NCI-H2227 treated with DMSO at 0.1 percent for 48 hours (cell line): Measurements from ENCODE around the gene KCTD16.

ENCODE experiments used
- DNase-seq: peaks from one replicate; lab custom pipeline; 2025; lab: John Stamatoyannopoulos, UW

KCTD16 gene

GRCh38 chr5:144209361-144209760, 38.7 kb downstream of the KCTD16 start:
- DNase-seq, result no peak

GRCh38 chr5:144210655-144211054, 40.0 kb downstream of the KCTD16 start:
- no peak for DNase-seq

- DNase-seq, result no peak
These were observed 49.2 kb downstream of the KCTD16 start for GRCh38 chr5:144219869-144220268.

GRCh38 chr5:144227363-144227999, 56.8 kb downstream of the KCTD16 start:
- DNase-seq, result no peak

DNA sequence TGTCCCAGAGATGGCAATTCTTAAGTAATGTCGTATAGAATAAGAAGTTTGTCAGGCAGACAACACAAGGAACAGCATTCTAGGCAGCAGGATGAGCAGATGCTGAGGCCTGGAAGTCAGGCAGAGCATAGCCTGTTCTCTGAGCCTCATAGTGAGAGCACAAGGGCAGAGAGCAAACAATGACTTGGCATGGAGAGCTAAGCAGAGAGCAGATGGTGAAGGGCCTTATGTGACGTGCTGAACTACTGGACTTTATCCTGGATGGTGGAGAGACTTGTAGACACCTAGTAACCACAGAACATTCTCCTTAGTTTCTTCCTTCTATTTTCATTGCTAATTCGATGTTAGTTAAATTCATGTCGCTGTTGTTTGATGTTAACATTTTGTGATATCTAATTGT, 60.1 kb downstream of the KCTD16 start:
- no peak for DNase-seq

DNA sequence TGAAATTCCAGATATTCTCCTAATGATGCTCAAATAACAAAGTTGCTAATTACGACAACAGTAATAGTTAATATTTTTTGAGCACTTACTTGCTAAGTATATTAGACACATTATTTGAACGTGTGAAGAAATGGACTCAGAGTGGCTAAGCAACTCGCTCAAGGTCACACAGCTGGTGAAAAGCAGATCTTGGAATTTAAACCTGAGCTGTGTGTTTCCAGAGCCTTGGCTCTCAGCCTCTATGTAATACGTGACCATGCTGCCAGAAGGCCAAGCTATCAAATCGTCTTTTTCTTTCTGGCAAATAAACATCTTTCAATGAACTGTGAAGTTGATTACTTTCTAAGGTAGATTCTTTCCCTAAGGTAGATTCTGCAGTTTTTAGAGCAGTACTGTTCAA, 61.6 kb downstream of the KCTD16 start:
- no peak for DNase-seq

DNA sequence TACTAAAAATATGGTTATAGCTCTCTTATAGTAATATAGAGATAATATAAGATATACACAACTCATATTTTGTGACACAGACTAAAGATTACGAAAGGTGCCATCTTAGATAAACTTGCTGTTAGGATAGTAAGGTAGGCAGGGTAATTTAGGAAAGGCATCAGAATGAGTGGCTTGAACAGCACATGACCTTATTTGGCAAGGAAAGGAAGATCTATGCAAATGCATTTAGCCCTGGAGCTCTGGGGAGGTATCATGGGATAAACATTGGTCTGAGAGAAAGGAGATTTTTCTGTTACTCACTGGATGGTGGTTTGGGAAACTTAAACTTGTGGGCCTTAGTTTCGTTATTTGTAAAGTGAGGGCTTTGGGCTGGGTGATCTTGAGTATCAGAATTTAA, 65.8 kb downstream of the KCTD16 start:
- DNase-seq, result no peak

GRCh38 chr5:144237851-144238250, 67.2 kb downstream of the KCTD16 start:
- no peak for DNase-seq

DNA sequence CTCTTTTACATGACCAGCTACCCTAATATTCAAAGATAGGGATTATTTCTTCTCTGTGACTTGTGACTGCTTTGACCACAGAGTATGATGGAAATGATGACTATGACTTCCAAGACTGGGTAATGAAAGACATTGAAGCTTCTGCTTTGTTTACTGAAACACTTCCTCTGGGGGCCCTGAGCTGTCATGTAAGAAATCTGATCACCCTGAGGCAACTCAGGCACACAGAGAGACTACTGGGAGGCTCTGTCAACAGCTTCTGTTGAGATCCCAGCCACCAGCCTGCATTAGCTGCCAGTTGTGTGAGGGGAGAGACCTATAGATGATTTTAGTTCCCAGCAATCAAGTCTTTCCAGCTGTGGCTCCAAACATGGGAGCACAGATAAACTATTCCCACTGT, 76.5 kb downstream of the KCTD16 start:
- no peak for DNase-seq

- no peak for DNase-seq
These were observed 77.3 kb downstream of the KCTD16 start for GRCh38 chr5:144248015-144248414.

DNA sequence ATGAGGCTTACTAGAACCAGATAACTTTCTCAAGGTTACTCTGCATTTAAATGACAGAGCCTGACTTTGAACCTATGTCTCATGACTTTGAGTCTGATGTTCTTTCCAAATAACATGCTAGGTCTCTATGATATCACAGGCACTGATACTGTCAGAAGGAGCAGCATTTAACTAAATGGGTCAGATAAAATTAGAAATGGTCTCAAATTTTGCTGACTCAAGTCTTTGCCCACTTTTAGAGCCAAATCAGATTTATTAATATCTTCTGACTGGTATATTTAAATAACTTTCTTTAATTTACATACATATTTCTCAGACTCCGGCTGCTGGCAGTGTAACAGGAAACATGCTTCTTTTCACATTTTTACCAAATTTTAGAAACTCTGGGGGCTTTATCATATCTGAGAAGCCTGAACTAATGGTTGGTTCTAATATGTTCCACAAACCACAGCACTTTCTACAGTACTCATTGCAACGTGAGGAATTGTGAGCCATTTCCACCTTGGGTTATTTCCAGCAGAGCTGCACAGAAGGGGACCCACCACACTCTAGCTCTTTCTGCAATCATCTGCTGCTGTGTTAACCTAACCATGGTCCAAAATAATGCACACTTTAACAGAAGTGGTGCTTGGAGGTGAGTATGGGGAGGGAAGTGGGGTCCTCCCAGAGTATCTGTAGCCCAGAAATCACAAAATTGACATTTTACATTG, 79.2 kb downstream of the KCTD16 start:
- no peak for DNase-seq

GRCh38 chr5:144254552-144254951, 83.9 kb downstream of the KCTD16 start:
- no peak for DNase-seq

DNA sequence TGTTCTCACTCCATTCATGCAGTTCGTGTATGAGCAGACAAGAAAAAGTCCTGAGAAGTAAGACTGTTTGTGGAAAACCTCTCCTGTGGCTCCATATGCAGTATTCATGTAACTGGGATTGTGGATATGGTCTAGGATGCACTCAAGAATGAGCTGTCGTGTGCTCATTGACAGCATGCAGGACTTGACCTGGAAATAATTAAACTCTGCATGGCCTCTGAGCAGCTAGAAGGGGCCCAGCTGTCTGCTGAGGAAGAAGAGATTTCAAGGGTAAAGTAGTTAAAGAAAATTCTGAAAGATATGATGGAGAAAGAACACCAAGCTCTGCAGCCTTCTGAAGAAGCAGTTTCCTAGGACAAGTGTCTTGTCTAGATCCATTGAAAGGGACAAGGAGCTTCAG, 89.4 kb downstream of the KCTD16 start:
- DNase-seq, result no peak

- no peak for DNase-seq
These were observed 95.1 kb downstream of the KCTD16 start for GRCh38 chr5:144265643-144266247.

- peak; percentile 2 for DNase-seq
These were observed 97.4 kb downstream of the KCTD16 start for GRCh38 chr5:144267961-144268513.

DNA sequence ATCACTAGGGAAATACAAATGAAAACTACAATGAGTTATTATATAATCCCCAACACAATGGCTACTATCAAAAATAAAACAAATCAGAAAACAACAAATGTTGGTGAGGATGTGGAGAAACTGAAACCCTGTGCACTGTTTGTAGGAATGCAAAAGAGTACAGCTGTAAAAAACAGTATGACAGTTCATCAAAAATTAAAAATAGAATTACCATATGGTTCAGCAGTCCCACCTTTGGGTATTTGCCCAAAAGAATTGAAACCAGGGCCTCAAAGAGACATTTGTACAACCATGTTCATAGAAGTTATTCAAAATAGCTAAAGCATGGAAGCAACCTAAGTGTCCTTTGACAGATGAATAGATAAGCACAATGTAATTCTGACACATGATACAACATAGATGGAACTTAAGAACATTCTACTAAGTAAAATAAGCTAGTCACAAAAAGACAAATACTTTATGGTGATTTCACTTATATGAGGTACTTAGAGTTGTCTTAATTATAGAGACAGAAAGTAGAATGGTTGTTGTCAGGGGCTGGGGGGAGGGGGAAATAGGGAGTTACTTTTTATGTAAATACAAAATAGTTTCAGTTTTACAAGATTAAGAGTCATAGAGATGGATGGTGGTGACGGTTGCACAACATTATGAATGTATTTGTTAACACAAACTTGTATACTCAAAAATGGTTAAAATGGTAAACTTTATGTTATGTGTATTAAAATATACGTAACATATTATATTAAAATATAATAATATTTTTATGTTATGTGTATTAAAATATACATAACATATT, 102.8 kb downstream of the KCTD16 start:
- no peak for DNase-seq

GRCh38 chr5:144275329-144275728, 104.7 kb downstream of the KCTD16 start:
- no peak for DNase-seq

- no peak for DNase-seq
These were observed 105.6 kb downstream of the KCTD16 start for GRCh38 chr5:144276034-144276822.

- no peak for DNase-seq
These were observed 111.1 kb downstream of the KCTD16 start for GRCh38 chr5:144281784-144282183.

GRCh38 chr5:144284036-144284435, 113.4 kb downstream of the KCTD16 start:
- DNase-seq, result no peak

DNA sequence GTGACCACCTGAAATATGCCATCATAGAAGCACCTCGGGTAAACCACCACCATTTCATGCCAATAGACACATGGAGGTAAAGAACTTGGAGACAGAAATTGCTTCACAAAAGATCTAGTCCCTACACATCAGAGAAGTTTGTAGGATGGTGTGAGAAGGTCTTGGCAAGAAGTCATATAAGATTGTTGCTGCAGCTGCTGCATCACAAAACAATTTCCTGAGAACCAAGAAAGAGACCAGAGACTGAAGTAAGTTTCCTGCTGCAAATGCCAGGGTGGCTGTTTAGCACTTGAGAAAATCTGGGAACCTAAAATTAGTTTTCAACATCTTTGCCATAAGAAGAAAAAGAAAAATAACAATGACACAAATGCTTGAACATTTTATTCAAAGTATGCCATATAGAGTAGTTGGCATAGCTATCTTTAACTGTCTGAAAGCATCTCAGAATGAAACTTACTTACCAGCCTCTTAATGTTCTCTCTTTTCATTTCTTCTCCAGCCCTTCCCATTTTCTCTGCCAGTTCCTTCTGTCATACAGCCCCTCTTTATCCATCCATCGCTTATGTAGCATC, 114.3 kb downstream of the KCTD16 start:
- DNase-seq, result no peak
